H1 (cell line): ENCODE data around the gene TUBB2B. TPM values are rescaled to one million over a fixed set of nuclear protein-coding genes. Genes with fewer than 3 reads are reported as not detected.

Source experiments
- KDM5A ChIP-seq: fragments of 200-600 bp; IDR thresholded peaks from 2 replicates; pipeline ENCODE4 v1.7.1; 2012; ENCODE audit warnings: mild to moderate bottlenecking, low read length, inconsistent platforms, mixed read lengths
- polyA plus RNA-seq, 7 experiments: library from polyadenylated mRNA; depleted of rRNA in 3 of 7; stranded (reverse) in 5 of 7; unstranded in 2 of 7; fragments of >200 nt in 5 of 7; fragments of 200-250 nt in 2 of 7; gene quantifications; 1 replicate in 5 of 7; 2 replicates in 1 of 7; 4 replicates in 1 of 7; pipeline versions ENCODE4 v1.2.1 to v1.2.3, GENCODE V29; 2011 to 2013; ENCODE audit warnings: missing spikeins in 2 of 7, mixed read lengths in 2 of 7
- total RNA-seq: library from RNA; stranded (reverse); fragmentation: NEBNext Ultra II Directional; extraction: Animal tissue kit (Norgen Biotek cat#: 25700); gene quantifications from 2 replicates; pipeline ENCODE4 v1.2.1, GENCODE V29; 2021

TUBB2B gene
- total and polyA plus RNA-seq, 2 of the 8 experiments (the other 6 are each of a cell fraction or from before 2014, with no cell fraction given): 612 to 722 TPM

- TF ChIP-seq KDM5A: no peak
These were observed 38.2 kb upstream of the TUBB2B start (continued) for GRCh38 chr6:3265671-3266070.
